Stimulated activated naive CD4-positive, alpha-beta T cell treated with Interleukin-2 at 50 U/mL for 16 hours (primary cell): Measurements from ENCODE around the gene ITSN2.

ENCODE experiments used
- DNase-seq: peaks from one replicate; lab custom pipeline; 2025; lab: John Stamatoyannopoulos, UW

The ITSN2 gene

GRCh38 chr2:24175631-24176187 is 184.6 kb downstream of the ITSN2 start:
- DNase-seq: no peak

- DNase-seq: no peak
Measured at GRCh38 chr2:24174851-24175277, 185.5 kb downstream of the ITSN2 start, which contains the start of gene FAM228A. Gene FAM228A, plus strand, starts transcription at chr2:24175053. Its CDS starts 428 bp downstream, at chr2:24175481.

GRCh38 chr2:24169023-24169422 is 191.3 kb downstream of the ITSN2 start:
- no peak for DNase-seq

GRCh38 chr2:24164416-24164973 is 195.8 kb downstream of the ITSN2 start:
- DNase-seq: no peak

GRCh38 chr2:24163601-24164000 is 196.7 kb downstream of the ITSN2 start:
- no peak for DNase-seq

GRCh38 chr2:24163186-24163585 is 197.2 kb downstream of the ITSN2 start:
- no peak for DNase-seq

GRCh38 chr2:24162494-24162893 is 197.8 kb downstream of the ITSN2 start:
- DNase-seq: no peak

GRCh38 chr2:24160761-24161160 is 199.6 kb downstream of the ITSN2 start:
- DNase-seq: no peak

GRCh38 chr2:24159708-24160107 is 200.6 kb downstream of the ITSN2 start:
- no peak for DNase-seq

GRCh38 chr2:24158131-24158530 is 202.2 kb downstream of the ITSN2 start:
- DNase-seq: no peak

- no peak for DNase-seq
Measured at GRCh38 chr2:24153478-24153877, 206.9 kb downstream of the ITSN2 start.
